ENCODE measurements around the gene THRAP3.

The THRAP3 gene

DNA sequence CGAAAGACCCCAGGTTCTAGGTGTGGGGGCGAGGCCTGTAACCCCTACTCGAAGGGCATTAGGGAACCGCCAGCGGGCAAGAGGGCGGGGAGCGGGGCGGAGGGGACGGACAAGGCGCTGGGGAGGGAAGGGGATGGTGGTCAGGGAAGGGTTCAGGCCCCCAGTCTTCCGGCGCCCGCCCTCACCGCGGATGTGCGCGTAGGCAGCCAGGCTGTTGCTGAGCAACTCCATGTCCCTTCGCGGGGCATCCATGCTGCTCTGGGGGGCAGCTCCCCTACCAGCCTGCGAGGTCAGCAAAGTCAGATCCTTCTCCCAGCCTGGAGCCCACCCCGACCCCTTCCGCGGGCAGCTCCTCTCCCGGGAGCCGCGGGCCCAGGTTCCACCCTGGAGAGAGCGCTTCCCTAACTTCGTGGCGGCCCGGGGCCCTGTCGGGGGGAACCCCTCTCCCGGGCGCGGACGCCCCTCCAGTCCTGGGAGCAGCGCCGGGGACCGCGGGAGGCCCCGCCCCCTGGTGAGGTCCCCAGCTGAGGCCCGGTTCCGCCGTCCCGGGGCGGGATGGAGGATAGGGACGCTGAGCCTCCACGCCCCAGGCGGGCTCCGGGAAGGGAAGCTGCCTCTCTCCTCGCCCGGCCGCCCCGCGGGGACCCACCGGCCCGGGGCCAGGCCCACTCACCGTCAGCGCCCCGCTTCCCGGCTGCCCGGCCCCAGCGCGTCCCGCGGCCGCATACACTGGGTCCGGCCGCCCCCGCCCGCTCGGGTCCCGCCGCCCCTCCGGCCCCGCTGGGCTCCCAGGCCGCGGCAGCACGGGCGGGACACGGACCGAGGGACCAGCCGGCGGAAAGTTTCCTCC lies 98.8 kb downstream of the THRAP3 start:
- DNase-seq = peak in 5 of 56 donors; percentile 9 to 64 (median 39)

DNA sequence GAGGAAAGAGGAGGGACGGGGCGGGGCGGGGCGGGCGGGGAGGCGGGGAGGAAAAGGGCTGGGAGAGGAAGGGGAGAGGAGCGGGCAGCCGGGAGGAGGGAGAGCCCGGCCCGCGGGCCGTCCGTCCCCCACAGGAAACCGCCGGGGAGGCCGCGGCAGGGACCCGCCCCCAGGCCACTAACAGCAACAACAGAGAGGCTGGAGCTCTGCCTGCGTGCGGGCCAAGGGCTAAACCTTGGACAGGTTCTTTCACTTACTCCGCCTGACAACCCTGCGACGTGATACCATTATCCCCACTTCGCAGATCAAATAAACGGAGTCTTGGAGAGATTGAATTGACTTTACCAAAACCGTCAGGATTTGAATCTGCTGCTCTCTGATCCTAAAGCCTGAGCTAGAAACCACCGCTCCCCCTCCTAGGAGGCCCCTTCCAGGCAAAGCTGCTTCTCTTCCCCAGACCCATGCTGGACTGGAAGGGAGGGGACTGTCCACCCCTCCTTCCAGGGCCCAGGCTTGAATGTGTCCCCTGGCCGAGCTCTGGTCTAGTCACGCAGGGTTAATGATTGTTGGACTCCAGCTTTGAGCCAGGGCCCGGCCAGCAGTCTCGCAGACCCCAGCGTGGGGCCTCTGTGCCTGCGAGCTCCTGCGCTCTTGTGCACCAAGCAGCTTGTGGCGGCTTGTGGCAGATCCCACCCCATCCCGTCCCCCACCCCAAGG lies 99.6 kb downstream of the THRAP3 start, which contains the start of gene EVA1B:
Gene EVA1B (minus strand): TSS at position 10 of the 717 bp plus-strand sequence. CDS start 608 bp downstream, outside the sequence.
- peak in 21 of 56 donors; percentile 13 to 61 (median 28) for DNase-seq

DNA sequence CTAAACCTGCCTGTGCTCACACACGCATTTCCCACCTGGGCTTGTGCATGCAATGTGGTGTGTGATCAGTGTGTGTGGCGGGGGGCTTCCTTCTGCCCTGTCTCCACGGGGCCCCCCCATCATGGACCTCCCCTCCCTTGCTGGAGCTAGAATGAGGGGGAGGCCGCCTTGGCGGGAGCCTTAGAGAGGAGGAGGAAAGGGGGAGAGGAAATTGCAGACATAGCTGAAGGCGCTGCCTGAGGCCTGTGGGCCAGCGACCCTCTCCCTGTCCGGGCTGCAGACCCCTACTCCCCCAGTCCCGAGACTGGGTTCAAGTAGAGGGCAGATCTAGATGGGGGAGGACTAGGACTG lies 100.1 kb downstream of the THRAP3 start:
- no peak for DNase-seq

- no peak for DNase-seq
These were observed 102.3 kb downstream of the THRAP3 start for GRCh38 chr1:36326499-36326898.

DNA sequence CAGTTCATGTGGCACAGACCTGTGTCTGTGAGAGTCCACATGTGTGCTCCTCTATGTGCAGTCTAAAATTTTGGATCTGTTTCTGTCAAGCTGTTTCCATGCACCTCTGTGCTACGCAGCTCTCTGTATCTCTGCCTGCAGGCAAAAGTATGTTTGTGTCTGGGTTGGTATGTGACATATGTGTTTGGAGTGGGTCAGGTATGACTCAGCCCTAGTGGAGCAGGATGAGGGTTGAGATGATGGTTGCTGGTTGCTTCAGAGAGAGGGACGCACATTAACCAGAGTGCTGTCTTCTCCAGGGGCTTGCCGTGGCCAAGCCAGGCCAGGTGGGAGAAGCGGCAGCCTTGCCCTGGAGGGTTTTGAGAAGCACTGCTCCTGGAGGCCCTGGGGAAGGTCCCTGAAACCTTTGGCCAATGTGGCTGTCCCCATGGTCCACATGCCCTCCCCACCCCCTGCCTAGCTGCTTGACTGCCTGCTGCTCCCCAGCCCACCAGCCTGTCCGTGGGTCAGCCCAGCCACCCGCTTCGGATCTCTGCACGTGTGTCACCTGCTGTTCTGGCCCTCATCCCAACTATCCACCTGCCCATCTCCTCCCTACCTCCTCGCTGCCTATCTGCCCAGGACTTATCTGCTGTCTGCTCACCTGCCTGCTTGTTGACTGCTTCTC lies 103.3 kb downstream of the THRAP3 start:
- DNase-seq = no peak

DNA sequence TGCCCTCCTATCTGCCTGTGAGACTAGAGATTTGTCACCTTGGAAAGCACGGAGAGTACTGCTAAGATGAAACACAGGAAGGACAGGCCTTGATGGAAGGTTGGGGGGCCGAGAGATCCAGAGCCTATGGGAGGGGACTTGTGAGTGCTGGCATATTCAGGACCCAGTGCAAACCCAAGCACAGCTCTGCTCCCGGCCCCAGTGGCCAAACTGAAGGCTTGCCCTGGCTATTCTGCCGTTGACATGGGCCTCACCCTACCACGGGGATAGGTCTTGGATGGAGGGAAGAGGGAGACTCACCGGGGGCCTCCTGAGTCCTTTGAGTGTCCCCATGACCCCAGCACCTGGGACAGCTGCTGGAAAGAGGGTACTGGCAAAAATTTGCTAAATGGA lies 103.8 kb downstream of the THRAP3 start:
- DNase-seq = no peak

GRCh38 chr1:36328713-36329112 lies 104.5 kb downstream of the THRAP3 start:
- peak in 2 of 56 donors; percentile 32 to 51 for DNase-seq

DNA sequence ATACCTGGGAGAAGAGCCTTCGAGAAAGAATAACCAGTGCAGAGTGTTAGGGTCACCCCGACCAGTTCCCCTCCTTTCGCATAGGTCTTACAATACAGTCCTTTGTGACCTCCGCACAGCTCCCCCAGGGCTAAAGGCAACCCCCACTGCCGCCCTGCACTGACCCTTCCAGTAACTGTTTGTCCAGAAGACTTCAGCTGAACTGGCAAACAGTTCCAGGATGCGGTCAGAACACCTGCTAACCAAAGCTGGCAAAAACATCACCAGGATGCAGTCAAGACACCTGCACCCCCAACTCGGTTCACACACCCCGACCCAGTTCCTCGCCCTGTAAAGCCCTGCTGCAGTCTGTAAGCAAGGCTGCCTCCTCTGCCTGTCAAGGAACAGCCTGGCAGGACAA lies 105.6 kb downstream of the THRAP3 start:
- DNase-seq = no peak

- no peak for DNase-seq
These were observed 106.7 kb downstream of the THRAP3 start for GRCh38 chr1:36330940-36331339.

DNA sequence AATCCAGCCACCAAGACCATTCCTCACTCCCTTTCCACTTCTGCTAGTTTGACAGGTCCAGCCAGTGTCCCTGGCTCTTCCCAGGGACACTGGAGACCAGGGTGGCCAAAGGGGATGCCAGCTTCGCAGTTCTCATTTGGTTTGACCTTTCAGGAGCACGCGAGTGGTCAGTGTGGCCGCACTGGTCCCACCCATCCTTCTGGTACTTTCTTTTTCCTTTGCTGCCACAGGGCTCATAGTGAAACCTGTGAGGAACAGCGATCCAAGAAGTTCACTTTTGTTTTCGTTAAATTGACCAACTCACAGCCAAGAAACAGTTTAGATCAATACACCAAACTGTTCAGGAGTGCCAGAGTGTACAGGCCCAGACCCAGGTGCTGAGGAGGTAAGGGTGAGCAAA lies 113.6 kb downstream of the THRAP3 start:
- DNase-seq = no peak

DNA sequence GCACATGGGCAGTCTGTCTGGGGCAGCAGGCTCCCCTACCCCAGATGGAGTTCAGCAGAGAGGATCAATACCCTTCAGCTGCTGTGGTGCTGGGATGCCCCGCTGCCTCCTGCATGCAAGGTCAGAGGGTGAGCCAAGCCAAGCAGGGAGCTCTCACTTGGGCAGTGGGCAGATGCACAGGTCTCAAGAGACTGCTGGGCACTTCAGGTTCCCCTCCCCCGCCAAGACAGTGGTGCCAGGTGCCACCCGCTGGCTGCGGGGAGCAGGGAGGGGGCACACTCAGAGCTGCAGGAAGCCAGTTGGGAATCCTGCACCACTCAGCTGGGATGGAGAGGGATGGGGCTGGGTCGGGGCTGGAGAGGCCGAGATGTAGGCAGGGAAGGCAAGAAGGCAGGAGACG lies 115.0 kb downstream of the THRAP3 start:
- no peak for DNase-seq

- no peak for DNase-seq
These were observed 115.4 kb downstream of the THRAP3 start for GRCh38 chr1:36339615-36340014.

DNA sequence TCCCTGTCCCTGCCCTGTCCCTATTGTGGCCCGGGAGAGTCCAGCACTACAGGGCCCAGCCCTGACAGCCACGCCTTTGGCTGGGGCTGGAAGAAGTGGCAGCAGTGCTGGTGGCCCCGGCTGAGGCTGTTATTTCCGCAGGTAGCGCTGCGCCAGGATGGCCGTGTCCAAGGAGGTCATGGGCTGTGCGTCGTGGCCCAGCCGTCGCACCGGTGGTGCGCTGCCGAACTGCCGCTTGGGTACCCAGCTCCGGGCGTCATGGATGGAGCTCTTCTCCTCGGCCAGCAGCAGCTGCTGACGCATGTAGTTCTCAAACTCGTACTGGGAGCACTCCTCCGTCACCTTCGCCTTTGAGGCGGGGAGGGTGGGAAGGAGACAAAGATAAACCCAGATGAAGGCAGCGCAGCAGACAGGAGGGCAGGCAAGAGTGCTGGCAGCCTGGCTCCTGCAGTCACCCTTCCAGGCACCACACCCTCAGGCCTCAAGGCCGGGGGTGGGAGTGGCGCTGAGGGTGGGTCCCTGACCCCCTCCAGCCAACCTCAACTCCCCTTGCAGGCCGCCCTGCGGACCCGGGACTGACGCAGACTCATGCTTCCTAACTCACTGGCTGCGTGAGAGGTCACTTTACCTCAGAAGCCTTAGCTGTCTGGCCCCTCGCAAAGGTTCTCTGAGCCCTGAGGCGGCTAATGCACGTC lies 117.5 kb downstream of the THRAP3 start:
- DNase-seq = no peak

DNA sequence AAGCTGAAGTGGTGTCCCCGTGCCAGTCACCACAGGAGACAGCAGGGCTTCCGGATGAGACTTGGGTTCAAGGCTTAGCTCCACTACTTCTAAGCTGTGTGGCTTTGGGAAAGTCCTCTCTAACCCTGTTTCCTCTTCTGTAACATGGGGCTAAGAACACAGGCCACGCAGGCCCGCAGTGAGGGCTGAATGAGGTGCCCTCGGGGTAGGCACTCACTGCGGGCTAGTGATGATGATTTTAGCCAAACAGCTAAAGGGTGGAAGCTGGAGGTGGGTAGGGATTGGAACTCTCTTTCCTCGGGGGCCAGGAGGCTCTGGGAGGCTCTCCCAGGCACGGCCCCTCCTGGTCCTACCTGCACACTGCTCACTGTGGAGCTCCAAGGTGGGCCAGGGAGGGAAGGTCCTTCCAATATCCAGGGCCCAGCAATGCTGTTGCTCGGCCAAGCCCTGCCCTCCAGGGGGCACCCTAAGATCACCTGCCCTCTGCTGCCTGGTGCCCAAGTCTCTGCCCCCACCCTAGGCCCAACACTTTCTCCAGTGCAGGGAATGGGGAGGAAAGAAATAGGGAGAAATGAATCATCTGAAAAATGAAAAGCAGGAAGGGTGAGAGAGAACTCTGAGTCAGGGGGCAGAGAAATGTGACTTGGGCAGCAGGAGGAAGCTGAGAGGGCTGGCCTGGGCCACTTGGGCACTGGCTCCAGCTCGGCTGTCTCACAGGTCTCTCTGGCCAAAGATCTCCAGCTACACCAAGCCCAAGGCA lies 118.4 kb downstream of the THRAP3 start:
- peak in 15 of 56 donors; percentile 9 to 63 (median 17) for DNase-seq

GRCh38 chr1:36343651-36344394 lies 119.6 kb downstream of the THRAP3 start:
- no peak for DNase-seq

- DNase-seq = no peak
These were observed 120.1 kb downstream of the THRAP3 start for GRCh38 chr1:36344395-36344680.

GRCh38 chr1:36345353-36345752 lies 121.1 kb downstream of the THRAP3 start:
- no peak for DNase-seq

GRCh38 chr1:36346741-36347370 lies 122.6 kb downstream of the THRAP3 start:
- no peak for DNase-seq

DNA sequence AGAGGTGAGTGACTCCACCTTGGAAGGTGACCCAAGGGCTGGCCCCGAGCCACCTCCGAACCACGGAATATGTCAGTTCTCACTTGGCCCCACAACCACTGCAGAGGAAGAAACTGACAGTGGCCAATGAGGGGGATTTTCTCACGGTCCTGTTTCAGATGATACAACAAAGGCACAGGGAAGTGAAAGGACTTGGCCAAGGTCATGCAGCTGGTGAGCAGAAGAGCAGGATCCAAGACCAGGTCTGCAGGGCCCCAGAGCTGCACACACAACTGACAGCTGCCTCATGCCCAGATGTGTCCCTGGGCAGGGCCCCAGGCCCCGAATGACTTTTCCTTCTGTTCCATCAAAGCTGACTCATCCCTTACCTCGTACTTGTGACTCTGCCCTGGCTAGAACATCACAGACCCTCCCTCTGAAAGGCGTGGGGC lies 125.0 kb downstream of the THRAP3 start:
- DNase-seq = no peak

GRCh38 chr1:36349839-36350238 lies 125.6 kb downstream of the THRAP3 start:
- DNase-seq = peak in 2 of 56 donors; percentile 4 to 9
